GM23338 (cell line): Measurements from ENCODE around the gene HOXC9. TPM values are rescaled to one million over a fixed set of nuclear protein-coding genes. Genes with fewer than 3 reads are reported as not detected.

Experiments used
- ATAC-seq: fragments of 200-7000 bp; cut with Tn5 transposase; 3 replicates; pipeline ENCODE4 v1.9.1; 2020
- DNase-seq: peaks from one replicate; pipeline ENCODE4 v3.0.0-alpha.2; 2015; ENCODE audit warnings: low spot score
- H2AFZ ChIP-seq: fragments of 200-600 bp; sonication (generic); 2 replicates; pipeline ENCODE4 v1.8.0; 2016; ENCODE audit warnings: antibody characterized with exemption, mild to moderate bottlenecking, moderate library complexity
- H3F3A ChIP-seq: fragments of 200-600 bp; sonication (generic); replicated peaks from 2 replicates; pipeline ENCODE4 v1.8.0; 2017; ENCODE audit warnings: antibody characterized with exemption, mixed run types, low read depth
- H3K27ac ChIP-seq: fragments of 200-600 bp; sonication (generic); 2 replicates; pipeline ENCODE4 v1.6.1; 2016; ENCODE audit warnings: low read depth
- H3K27me3 ChIP-seq: fragments of 200-600 bp; sonication (generic); 2 replicates; pipeline ENCODE4 v1.8.0; 2016; ENCODE audit warnings: mild to moderate bottlenecking, mixed run types, moderate library complexity; ENCODE audit not compliant: insufficient read depth
- H3K36me3 ChIP-seq: fragments of 200-600 bp; sonication (generic); 2 replicates; pipeline ENCODE4 v1.8.0; 2016; ENCODE audit warnings: mild to moderate bottlenecking; ENCODE audit not compliant: insufficient read depth
- H3K4me1 ChIP-seq: fragments of 200-600 bp; sonication (generic); 2 replicates; pipeline ENCODE4 v1.8.0; 2016; ENCODE audit warnings: mild to moderate bottlenecking, moderate library complexity; ENCODE audit not compliant: insufficient read depth
- H3K4me2 ChIP-seq: fragments of 200-600 bp; sonication (generic); 2 replicates; pipeline ENCODE4 v1.7.1; 2017; ENCODE audit warnings: mixed run types
- H3K4me3 ChIP-seq: fragments of 200-600 bp; sonication (generic); 2 replicates; pipeline ENCODE4 v1.6.1; 2016; ENCODE audit warnings: mixed run types
- H3K79me2 ChIP-seq: fragments of 200-600 bp; sonication (generic); replicated peaks from 2 replicates; pipeline ENCODE4 v1.8.0; 2017; ENCODE audit warnings: mild to moderate bottlenecking; ENCODE audit not compliant: insufficient read depth
- H3K9me2 ChIP-seq: fragments of 200-600 bp; sonication (generic); 2 replicates; pipeline ENCODE4 v1.8.0; 2017; ENCODE audit not compliant: insufficient read depth
- H4K20me1 ChIP-seq: fragments of 200-600 bp; sonication (generic); replicated peaks from 2 replicates; pipeline ENCODE4 v1.8.0; 2017; ENCODE audit warnings: mild to moderate bottlenecking; ENCODE audit not compliant: insufficient read depth
- H3K27ac Mint-ChIP-seq: 2 replicates; pipeline ENCODE4 v1.8.0; 2020; ENCODE audit warnings: inconsistent platforms, mild to moderate bottlenecking, moderate library complexity, mixed read lengths
- H3K27me3 Mint-ChIP-seq: 3 replicates; pipeline ENCODE4 v1.8.0; 2022; ENCODE audit warnings: low read depth, mild to moderate bottlenecking, moderate library complexity, mixed read lengths, inconsistent platforms; ENCODE audit not compliant: insufficient read depth, poor library complexity
- H3K36me3 Mint-ChIP-seq: 3 replicates; pipeline ENCODE4 v1.8.0; 2021; ENCODE audit warnings: low read depth, mild to moderate bottlenecking, inconsistent platforms, moderate library complexity, mixed read lengths
- H3K4me1 Mint-ChIP-seq: 3 replicates; pipeline ENCODE4 v1.8.0; 2020; ENCODE audit warnings: mild to moderate bottlenecking, inconsistent platforms, mixed read lengths
- H3K4me3 Mint-ChIP-seq: 3 replicates; pipeline ENCODE4 v1.8.0; 2021; ENCODE audit warnings: moderate library complexity, mild to moderate bottlenecking, inconsistent platforms, mixed read lengths
- H3K9me3 Mint-ChIP-seq: 3 replicates; pipeline ENCODE4 v1.8.0; 2020; ENCODE audit warnings: moderate library complexity, mild to moderate bottlenecking, inconsistent platforms, mixed read lengths
- CREB1 ChIP-seq: fragments of 250-450 bp; sonication (Bioruptor Pico); IDR thresholded peaks from 2 replicates; pipeline ENCODE4 v1.5.0; 2020; ENCODE audit warnings: low read depth, mild to moderate bottlenecking, moderate library complexity
- ETS1 ChIP-seq: IDR thresholded peaks from 2 replicates; pipeline ENCODE4 v1.6.1; 2016; ENCODE audit warnings: antibody characterized with exemption
- EZH2 ChIP-seq: fragments of 200-600 bp; sonication (generic); IDR thresholded peaks from one replicate; pipeline ENCODE4 v1.8.0; 2017; ENCODE audit warnings: antibody characterized with exemption, mild to moderate bottlenecking, low read depth; ENCODE audit not compliant: unreplicated experiment
- EZH2phosphoT487 ChIP-seq: fragments of 200-600 bp; sonication (generic); IDR thresholded peaks from one replicate; pipeline ENCODE4 v1.8.1; 2018; ENCODE audit warnings: antibody characterized with exemption; ENCODE audit not compliant: unreplicated experiment
- POLR2AphosphoS5 ChIP-seq: IDR thresholded peaks from 2 replicates; pipeline ENCODE4 v1.6.1; 2016; ENCODE audit warnings: antibody characterized with exemption, low read depth
- STAT1 ChIP-seq: IDR thresholded peaks from one replicate; pipeline ENCODE4 v1.6.1; 2016; ENCODE audit warnings: antibody characterized with exemption; ENCODE audit not compliant: unreplicated experiment
- ZNF114 ChIP-seq: fragments of 250-450 bp; sonication (Bioruptor Pico); IDR thresholded peaks from 2 replicates; pipeline ENCODE4 v1.5.0; 2020; ENCODE audit warnings: mild to moderate bottlenecking, moderate library complexity
- ZNF331 ChIP-seq: fragments of 250-450 bp; sonication (Bioruptor Pico); IDR thresholded peaks from 2 replicates; pipeline ENCODE4 v1.5.0; 2020; ENCODE audit warnings: low read depth, mild to moderate bottlenecking, moderate library complexity
- polyA plus RNA-seq: library from polyadenylated mRNA; unstranded; fragments of >200 nt; fragmentation: Nextera tagmentation; extraction: Ambion mirVana; gene quantifications from 2 replicates; pipeline ENCODE4 v1.2.1, GENCODE V29; 2016
- total RNA-seq: library from RNA; depleted of rRNA; stranded (reverse); fragments of >200 nt; shearing (Covaris generic); gene quantifications from 2 replicates; pipeline ENCODE4 v1.2.3, GENCODE V29; 2014

HOXC9 gene
- total and polyA plus RNA-seq, 2 experiments from 2014 or later: not detected

- Histone ChIP-seq H3K27ac (no peak overlapping the region), H3F3A (peaks cover 9% of the 10 kb centered on the region; the same call in 1 of the 2 replicates), H3K79me2 (no peaks in the 10 kb centered on the region), H3K4me3 (no peak overlapping the region), H4K20me1 (peaks cover 46% of the 10 kb centered on the region), H3K4me1 (peaks cover 13% of the 10 kb centered on the region; the same call in 1 of the 2 replicates), H3K27me3 (peaks cover 100% of the 10 kb centered on the region), H2AFZ (no peak overlapping the region), H3K4me2 (no peak overlapping the region), H3K9me2 (no peaks in the 10 kb centered on the region), H3K36me3 (no peaks in the 10 kb centered on the region)
- Mint-ChIP-seq H3K27ac (no peak overlapping the region), H3K4me1 (peaks cover 12% of the 10 kb centered on the region), H3K9me3 (peaks cover 7% of the 10 kb centered on the region; the same call in 2 of the 3 replicates), H3K27me3 (peaks cover 100% of the 10 kb centered on the region), H3K4me3 (no peak overlapping the region), H3K36me3 (no peaks in the 10 kb centered on the region; the same call in 2 of the 3 replicates)
- DNase-seq: no peak
- peak; percentile 50 for ATAC-seq
- no peak for TF ChIP-seq EZH2phosphoT487
- no peak for TF ChIP-seq CREB1 (CRISPR knock-in tag)
- TF ChIP-seq ETS1: no peak
- TF ChIP-seq EZH2: peak; percentile 67
Measured at GRCh38 chr12:54039417-54040147, 39.6 kb downstream of the HOXC9 start.

- peak; percentile 33; the same call in 2 of the 3 replicates for ATAC-seq
- Mint-ChIP-seq H3K27me3 (peaks cover 100% of the 10 kb centered on the region), H3K36me3 (no peaks in the 10 kb centered on the region; the same call in 2 of the 3 replicates), H3K4me3 (no peak overlapping the region), H3K9me3 (peaks cover 5% of the 10 kb centered on the region; the same call in 2 of the 3 replicates), H3K4me1 (peaks cover 9% of the 10 kb centered on the region; the same call in 2 of the 3 replicates), H3K27ac (no peak overlapping the region)
- DNase-seq: no peak
- H3K4me1 ChIP-seq: peaks cover 8% of the 10 kb centered on the region; the same call in 1 of the 2 replicates
- no peaks in the 10 kb centered on the region for H3K36me3 ChIP-seq
- H3K4me3 ChIP-seq: no peak overlapping the region
- no peaks in the 10 kb centered on the region for H3K79me2 ChIP-seq
- H4K20me1 ChIP-seq: peaks cover 48% of the 10 kb centered on the region
- H3K9me2 ChIP-seq: no peaks in the 10 kb centered on the region
- no peak for TF ChIP-seq EZH2phosphoT487
- TF ChIP-seq ZNF114: no peak
- TF ChIP-seq ZNF331 (CRISPR knock-in tag): no peak
- H2AFZ ChIP-seq: no peak overlapping the region
- no peak overlapping the region for H3K4me2 ChIP-seq
- peaks cover 9% of the 10 kb centered on the region; the same call in 1 of the 2 replicates for H3F3A ChIP-seq
- H3K27ac ChIP-seq: no peak overlapping the region
- H3K27me3 ChIP-seq: peaks cover 100% of the 10 kb centered on the region
Measured at GRCh38 chr12:54040148-54040494, 40.2 kb downstream of the HOXC9 start.

GRCh38 chr12:54040648-54041047 lies 40.7 kb downstream of the HOXC9 start:
- no peaks in the 10 kb centered on the region for H3K9me2 ChIP-seq
- H3K4me3 ChIP-seq: no peak overlapping the region
- peaks cover 4% of the 10 kb centered on the region; the same call in 2 of the 3 replicates for H3K9me3 Mint-ChIP-seq
- no peaks in the 10 kb centered on the region for H3K36me3 Mint-ChIP-seq
- H3K27me3 Mint-ChIP-seq: peaks cover 100% of the 10 kb centered on the region
- peaks cover 13% of the 10 kb centered on the region for H3F3A ChIP-seq
- no peaks in the 10 kb centered on the region for H3K36me3 ChIP-seq
- no peak for ATAC-seq
- no peaks in the 10 kb centered on the region for H3K79me2 ChIP-seq
- peaks cover 8% of the 10 kb centered on the region; the same call in 1 of the 2 replicates for H3K4me1 ChIP-seq
- no peak overlapping the region for H3K4me2 ChIP-seq
- H3K4me3 Mint-ChIP-seq: no peak overlapping the region
- H2AFZ ChIP-seq: no peak overlapping the region
- H3K27ac ChIP-seq: no peak overlapping the region
- peaks cover 9% of the 10 kb centered on the region; the same call in 2 of the 3 replicates for H3K4me1 Mint-ChIP-seq
- H3K27me3 ChIP-seq: peaks cover 100% of the 10 kb centered on the region
- no peak for DNase-seq
- H4K20me1 ChIP-seq: peaks cover 48% of the 10 kb centered on the region
- no peak overlapping the region for H3K27ac Mint-ChIP-seq
- TF ChIP-seq POLR2AphosphoS5 (no peak), EZH2phosphoT487 (no peak), ZNF331 (CRISPR knock-in tag) (no peak), STAT1 (no peak)
